GM18507 (cell line): Measurements from ENCODE around the gene C19orf38.
"Not testable (repeated sequence)": the region's sequence is repeated elsewhere in the genome, so short reads cannot be mapped to it uniquely, and the experiment has no call there.

Experiments used
- DNase-seq: peaks from one replicate; pipeline ENCODE4 v3.0.0; 2011; ENCODE audit warnings: low read depth; ENCODE audit not compliant: insufficient read length; ENCODE audit errors: extremely low spot score
- FAIRE-seq: peaks from 2 replicates; lab custom pipeline; 2011; peaks lifted over from hg19 to GRCh38; lab: Jason Lieb, UNC

C19orf38 gene

GRCh38 chr19:10870501-10870954 lies 22.3 kb downstream of the C19orf38 start:
- FAIRE-seq (no peak), DNase-seq (no peak)

GRCh38 chr19:10870955-10871603 lies 22.9 kb downstream of the C19orf38 start, which contains the start of gene CARM1:
TSS of gene CARM1 (plus strand) at chr19:10871553. CDS start at chr19:10871703, 150 bp downstream.
- FAIRE-seq = peak; percentile 91
- DNase-seq = peak; percentile 92

- DNase-seq (no peak), FAIRE-seq (no peak)
Observed at GRCh38 chr19:10871711-10872545, 23.7 kb downstream of the C19orf38 start.

GRCh38 chr19:10872546-10873107 lies 24.4 kb downstream of the C19orf38 start:
- DNase-seq (no peak), FAIRE-seq (peak; percentile 39)

- FAIRE-seq (peak; percentile 55), DNase-seq (no peak)
Observed at GRCh38 chr19:10874024-10874423, 25.8 kb downstream of the C19orf38 start.

- DNase-seq (no peak), FAIRE-seq (peak; percentile 93)
Observed at GRCh38 chr19:10876459-10877240, 28.4 kb downstream of the C19orf38 start.

GRCh38 chr19:10877608-10878007 lies 29.4 kb downstream of the C19orf38 start:
- DNase-seq, FAIRE-seq: not testable (repeated sequence)

- FAIRE-seq (peak; percentile 18), DNase-seq (no peak)
Observed at GRCh38 chr19:10878253-10878652, 30.0 kb downstream of the C19orf38 start.

- no peak for FAIRE-seq
- DNase-seq = no peak
Observed at GRCh38 chr19:10881403-10882107, 33.3 kb downstream of the C19orf38 start.

- no peak for FAIRE-seq
Observed at GRCh38 chr19:10882108-10882457, 33.9 kb downstream of the C19orf38 start.

GRCh38 chr19:10884274-10884673 lies 36.1 kb downstream of the C19orf38 start:
- no peak for DNase-seq

More at GRCh38 chr19:10882108-10882457, 33.9 kb downstream of the C19orf38 start:
- DNase-seq = no peak

GRCh38 chr19:10885201-10886169 lies 37.3 kb downstream of the C19orf38 start:
- DNase-seq (no peak), FAIRE-seq (no peak)

More at GRCh38 chr19:10884274-10884673, 36.1 kb downstream of the C19orf38 start:
- FAIRE-seq = no peak

GRCh38 chr19:10887616-10888367 lies 39.6 kb downstream of the C19orf38 start:
- no peak for FAIRE-seq
- no peak for DNase-seq

- no peak for DNase-seq
- no peak for FAIRE-seq
Observed at GRCh38 chr19:10888421-10888866, 40.2 kb downstream of the C19orf38 start.

GRCh38 chr19:10889880-10890279 lies 41.7 kb downstream of the C19orf38 start:
- no peak for FAIRE-seq
- no peak for DNase-seq

- DNase-seq = no peak
- no peak for FAIRE-seq
Observed at GRCh38 chr19:10891405-10892086, 43.3 kb downstream of the C19orf38 start.

- FAIRE-seq (no peak), DNase-seq (no peak)
Observed at GRCh38 chr19:10892256-10892655, 44.0 kb downstream of the C19orf38 start.
